GM21515 (cell line): ENCODE data around the gene SKAP1.
"Not testable (repeated sequence)": the region's sequence is repeated elsewhere in the genome, so short reads cannot be mapped to it uniquely, and the experiment has no call there.

Experiments
- ATAC-seq: cut with Tn5 transposase; IDR thresholded peaks from one replicate; pipeline ENCODE4 v1.9.1; 2021; ENCODE audit not compliant: unreplicated experiment

Gene SKAP1

GRCh38 chr17:48373883-48374282, 56.1 kb downstream of the SKAP1 start:
- ATAC-seq = no peak

- ATAC-seq = no peak
Observed at GRCh38 chr17:48373130-48373830, 56.7 kb downstream of the SKAP1 start.

GRCh38 chr17:48368967-48369366, 61.0 kb downstream of the SKAP1 start:
- ATAC-seq = not testable (repeated sequence)

GRCh38 chr17:48368352-48368908, 61.6 kb downstream of the SKAP1 start:
- ATAC-seq = no peak

- ATAC-seq = no peak
Observed at GRCh38 chr17:48363161-48363560, 66.9 kb downstream of the SKAP1 start.

- ATAC-seq = not testable (repeated sequence)
Observed at GRCh38 chr17:48360861-48361633, 69.0 kb downstream of the SKAP1 start.

GRCh38 chr17:48357779-48358602, 72.0 kb downstream of the SKAP1 start:
- ATAC-seq = no peak

GRCh38 chr17:48356866-48357265, 73.1 kb downstream of the SKAP1 start:
- no peak for ATAC-seq

GRCh38 chr17:48352630-48353029, 77.4 kb downstream of the SKAP1 start:
- ATAC-seq = no peak

GRCh38 chr17:48351911-48352332, 78.1 kb downstream of the SKAP1 start:
- ATAC-seq = no peak

GRCh38 chr17:48348352-48348751, 81.7 kb downstream of the SKAP1 start:
- ATAC-seq = no peak

GRCh38 chr17:48347177-48347576, 82.8 kb downstream of the SKAP1 start:
- ATAC-seq = no peak

- ATAC-seq = no peak
Observed at GRCh38 chr17:48344251-48344650, 85.8 kb downstream of the SKAP1 start.

- no peak for ATAC-seq
Observed at GRCh38 chr17:48340916-48341315, 89.1 kb downstream of the SKAP1 start.

GRCh38 chr17:48338720-48339119, 91.3 kb downstream of the SKAP1 start:
- ATAC-seq = no peak

- not testable (repeated sequence) for ATAC-seq
Observed at GRCh38 chr17:48337903-48338302, 92.1 kb downstream of the SKAP1 start.

- no peak for ATAC-seq
Observed at GRCh38 chr17:48336986-48337385, 93.0 kb downstream of the SKAP1 start.

- no peak for ATAC-seq
Observed at GRCh38 chr17:48335858-48336500, 94.0 kb downstream of the SKAP1 start.

GRCh38 chr17:48335146-48335784, 94.7 kb downstream of the SKAP1 start:
- ATAC-seq = no peak

GRCh38 chr17:48333034-48333530, 96.9 kb downstream of the SKAP1 start:
- no peak for ATAC-seq
